ENCODE results near the gene MIEF1. TPM values are rescaled to one million over a fixed set of nuclear protein-coding genes. Genes with fewer than 3 reads are reported as not detected.
A peak's percentile ranks its signal among the peaks of the same experiment; 100 is the strongest.

MIEF1 gene
- polyA plus RNA-seq, 1 experiment = 21.0 TPM

GRCh38 chr22:39529487-39529851 lies 27.4 kb downstream of the MIEF1 start:
- no peak for TF ChIP-seq CTCF (IDR thresholded peaks at IDR 0.05; ENCODE audit: insufficient read depth, low read depth, low read length)
- CTCF ChIA-PET = interaction anchor here (0.6 to 24.6 kb wide), 36 partner anchors 8 to 1005 kb away, joined by 3 to 476 read pairs (median 5); partner anchors contain the start of genes MIEF1, RPL3, SYNGR1 and TAB1
- Histone ChIP-seq H3K4me3 (ENCODE audit: low read depth, low read length) (no peak overlapping the region), H3K36me3 (ENCODE audit: control insufficient read depth, insufficient read depth, low read length) (peaks cover 14% of the 10 kb centered on the region), H3K27me3 (ENCODE audit: control insufficient read depth, insufficient read depth, low read length) (no peaks in the 10 kb centered on the region)
- no peak for DNase-seq (ENCODE audit: low read depth)
- POLR2A ChIA-PET = interaction anchor here (1.0 to 1.4 kb wide), 2 partner anchors 10 to 212 kb away, joined by 3 to 5 read pairs; no protein-coding TSS in a partner anchor

- H3K27me3 ChIP-seq (ENCODE audit: control insufficient read depth, insufficient read depth, low read length) = no peaks in the 10 kb centered on the region
- TF ChIP-seq CTCF (IDR thresholded peaks at IDR 0.05; ENCODE audit: insufficient read depth, low read depth, low read length) = no peak
- DNase-seq (ENCODE audit: low read depth) = no peak
- ChIA-PET CTCF (interaction anchor here (0.6 to 24.6 kb wide), 14 partner anchors 9 to 1004 kb away, joined by 3 to 476 read pairs (median 10); partner anchors contain the start of genes PDGFB and RPL3), POLR2A (no interaction called here)
- H3K36me3 ChIP-seq (ENCODE audit: control insufficient read depth, insufficient read depth, low read length) = peaks cover 14% of the 10 kb centered on the region
- no peak overlapping the region for H3K4me3 ChIP-seq (ENCODE audit: low read depth, low read length)
Observed at GRCh38 chr22:39530116-39530515, 28.0 kb downstream of the MIEF1 start.

GRCh38 chr22:39530692-39531331 lies 28.7 kb downstream of the MIEF1 start:
- peak; percentile 32; the same call in 1 of the 2 replicates for TF ChIP-seq CTCF (IDR thresholded peaks at IDR 0.05; ENCODE audit: insufficient read depth, low read depth, low read length)
- no peak overlapping the region for H3K4me3 ChIP-seq (ENCODE audit: low read depth, low read length)
- ChIA-PET POLR2A (no interaction called here), CTCF (interaction anchor here (0.7 to 24.6 kb wide), 15 partner anchors 10 to 661 kb away, joined by 3 to 476 read pairs (median 4); partner anchors contain the start of genes PDGFB and RPL3)
- H3K27me3 ChIP-seq (ENCODE audit: control insufficient read depth, insufficient read depth, low read length) = no peaks in the 10 kb centered on the region; the same call in 1 of the 2 replicates
- DNase-seq (ENCODE audit: low read depth) = no peak
- peaks cover 14% of the 10 kb centered on the region for H3K36me3 ChIP-seq (ENCODE audit: control insufficient read depth, insufficient read depth, low read length)

- no peaks in the 10 kb centered on the region; the same call in 1 of the 2 replicates for H3K27me3 ChIP-seq (ENCODE audit: control insufficient read depth, insufficient read depth, low read length)
- TF ChIP-seq CTCF (IDR thresholded peaks at IDR 0.05; ENCODE audit: insufficient read depth, low read depth, low read length) = no peak
- DNase-seq (ENCODE audit: low read depth) = peak; percentile 99
- POLR2A ChIA-PET = interaction anchor here (0.8 kb wide), 1 partner anchor 214 kb away, joined by 3 read pairs; no protein-coding TSS in a partner anchor
- CTCF ChIA-PET = interaction anchor here (0.7 to 24.6 kb wide), 6 partner anchors 39 to 662 kb away, joined by 3 to 476 read pairs (median 4); no protein-coding TSS in a partner anchor
- peaks cover 14% of the 10 kb centered on the region for H3K36me3 ChIP-seq (ENCODE audit: control insufficient read depth, insufficient read depth, low read length)
- H3K4me3 ChIP-seq (ENCODE audit: low read depth, low read length) = peak within 1 kb of the TSS; percentile 78
Observed at GRCh38 chr22:39532215-39533073, 30.4 kb downstream of the MIEF1 start, which contains the start of gene RPS19BP1. RPS19BP1 (minus strand) TSS chr22:39532748; CDS start chr22:39532738, 10 bp downstream.
